HepG2 (cell line): ENCODE results near the gene CGB3. TPM values are rescaled to one million over a fixed set of nuclear protein-coding genes. Genes with fewer than 3 reads are reported as not detected.

Source experiments
- ATAC-seq: fragments of 200-7000 bp; cut with Tn5 transposase; 3 replicates; pipeline ENCODE4 v1.9.1; 2020; ENCODE audit warnings: mild to moderate bottlenecking, moderate library complexity
- BruUV-seq: library from RNA; stranded (reverse); fragments of 400-500 nt; replicated peaks from 2 replicates; lab custom pipeline; 2021; lab: Mats Ljungman, UMichigan
- CTCF ChIA-PET: fragments of 300-600 bp; formaldehyde crosslinking; extraction: SDS; loops from one replicate; lab custom pipeline; 2021; ENCODE audit warnings: low total read pairs, inconsistent platforms, low intra/inter-chr PET ratio; lab: Yijun Ruan, JAX
- POLR2A ChIA-PET: fragments of 350-600 bp; sonication (Branson Sonifier 250); formaldehyde crosslinking; loops from one replicate; lab custom pipeline; 2020; ENCODE audit warnings: antibody characterized with exemption, inconsistent platforms; lab: Yijun Ruan, JAX
- DNase-seq: peaks from one replicate; pipeline ENCODE4 v3.0.0-alpha.2; 2015; ENCODE audit warnings: low spot score
- FAIRE-seq: peaks from 3 replicates; lab custom pipeline; 2011; peaks lifted over from hg19 to GRCh38; lab: Jason Lieb, UNC
- H2AFZ ChIP-seq: one replicate; pipeline ENCODE4 v1.6.1; 2011; ENCODE audit warnings: low read length, inconsistent platforms
- H3K27ac ChIP-seq: fragments of 300-600 bp; 3 replicates; pipeline ENCODE4 v1.8.0; 2011; ENCODE audit warnings: mixed run types, mild to moderate bottlenecking, mixed read lengths, low read length, inconsistent platforms; ENCODE audit not compliant: insufficient read depth; ENCODE audit errors: extremely low read length
- H3K27me3 ChIP-seq, 2 experiments: fragments of 200-600 bp in 1 of 2; 2 replicates in 1 of 2; 3 replicates in 1 of 2; pipeline versions ENCODE4 v1.6.0 to v1.8.0; 2011; ENCODE audit warnings: low read length in 2 of 2, mild to moderate bottlenecking in 2 of 2, moderate library complexity in 2 of 2, inconsistent platforms in 1 of 2; ENCODE audit not compliant: insufficient read depth in 2 of 2, control insufficient read depth in 1 of 2
- H3K36me3 ChIP-seq, 2 experiments: fragments of 200-600 bp in 1 of 2; replicated peaks in 1 of 2; 2 replicates in 1 of 2; 3 replicates in 1 of 2; pipeline versions ENCODE4 v1.5.1 to v1.8.0; 2011; ENCODE audit warnings: low read length in 2 of 2, inconsistent platforms in 1 of 2; ENCODE audit not compliant: insufficient read depth in 2 of 2, control insufficient read depth in 1 of 2
- H3K4me1 ChIP-seq: 2 replicates; pipeline ENCODE4 v1.5.1; 2012; ENCODE audit warnings: low read length, inconsistent platforms; ENCODE audit not compliant: insufficient read depth
- H3K4me2 ChIP-seq: 2 replicates; pipeline ENCODE4 v1.6.0; 2011; ENCODE audit warnings: low read depth, low read length, inconsistent platforms
- H3K4me3 ChIP-seq, 3 experiments: fragments of 200-600 bp in 1 of 3; sonication (generic), shearing (Covaris generic) in 1 of 3; replicated peaks in 1 of 3; 2 replicates each; pipeline ENCODE4 v1.5.1; 2011 to 2016; ENCODE audit warnings: low read length in 3 of 3, inconsistent platforms in 2 of 3, low read depth in 2 of 3, mild to moderate bottlenecking in 2 of 3, control low read depth in 1 of 3, mixed read lengths in 1 of 3; ENCODE audit not compliant: insufficient read depth in 1 of 3
- H3K79me2 ChIP-seq: one replicate; pipeline ENCODE4 v1.6.1; 2011; ENCODE audit warnings: low read length, inconsistent platforms; ENCODE audit not compliant: insufficient read depth
- H3K9ac ChIP-seq: 2 replicates; pipeline ENCODE4 v1.6.0; 2011; ENCODE audit warnings: mild to moderate bottlenecking, low read depth, low read length, inconsistent platforms; ENCODE audit not compliant: insufficient read depth
- H3K9me3 ChIP-seq: 2 replicates; pipeline ENCODE4 v1.5.1; 2012; ENCODE audit warnings: mild to moderate bottlenecking, low read length
- H4K20me1 ChIP-seq: 2 replicates; pipeline ENCODE4 v1.6.0; 2011; ENCODE audit warnings: inconsistent platforms, mild to moderate bottlenecking, low read length, moderate library complexity; ENCODE audit not compliant: insufficient read depth
- ATRX ChIP-seq: sonication (generic); formaldehyde crosslinking; IDR thresholded peaks from 2 replicates; pipeline ENCODE4 v1.4.0; 2020; ENCODE audit warnings: missing genetic modification reagents, borderline replicate concordance
- HOXA7 ChIP-seq: sonication (generic); formaldehyde crosslinking; IDR thresholded peaks from 2 replicates; pipeline ENCODE4 v1.8.1; 2022; ENCODE audit warnings: mild to moderate bottlenecking, missing genetic modification reagents, moderate library complexity
- PLRG1 ChIP-seq: fragments of 450-650 bp; conservative IDR thresholded peaks from 2 replicates; pipeline ENCODE4 v1.6.1; 2016
- TOE1 ChIP-seq: sonication (generic); formaldehyde crosslinking; IDR thresholded peaks from 2 replicates; pipeline ENCODE4 v1.4.0; 2020; ENCODE audit warnings: mild to moderate bottlenecking, missing genetic modification reagents
- ZFP90 ChIP-seq: sonication (generic); formaldehyde crosslinking; IDR thresholded peaks from 2 replicates; pipeline ENCODE4 v1.8.0; 2022; ENCODE audit warnings: missing genetic modification reagents, mild to moderate bottlenecking, inconsistent platforms, borderline replicate concordance
- ZNF446 ChIP-seq: sonication (generic); formaldehyde crosslinking; IDR thresholded peaks from 2 replicates; pipeline ENCODE4 v1.5.0; 2020; ENCODE audit warnings: mild to moderate bottlenecking, missing genetic modification reagents
- WGBS: methylation state at CpG from one replicate; pipeline ENCODE4 v1.1.6; 2017; ENCODE audit warnings: low lambda C conversion rate; 5-methylcytosine and 5-hydroxymethylcytosine counted together
- in situ Hi-C: cut with HindIII; loops from 2 replicates; pipeline ENCODE4 v1.10.0; 2017; ENCODE audit warnings: low pct_unique_long_range_greater_than_20kb; ENCODE audit not compliant: extremely low pct_ligation_motif_present
- intact Hi-C: fragments of 100-400 bp; cut with micrococcal nuclease; formaldehyde crosslinking; loops from one replicate; pipeline ENCODE4 v1.10.0; 2022; ENCODE audit not compliant: unreplicated experiment
- polyA plus RNA-seq, 8 experiments: library from polyadenylated mRNA; depleted of rRNA in 3 of 8; stranded (reverse) in 7 of 8; unstranded in 1 of 8; fragments of >200 nt; fragmentation: Illumina TruSeq in 4 of 8; extraction: Trizol in 4 of 8; gene quantifications; 2 replicates each; pipeline versions ENCODE4 v1.2.1 to v1.2.3, GENCODE V29; 2011 to 2016; ENCODE audit warnings: low read depth in 4 of 8, missing spikeins in 1 of 8, mixed read lengths in 1 of 8; ENCODE audit not compliant: insufficient read depth in 1 of 8
- total RNA-seq, 5 experiments: library from RNA; depleted of rRNA; stranded (reverse); fragments of >200 nt; fragmentation: Illumina TruSeq; extraction: Trizol; gene quantifications; 2 replicates each; pipeline ENCODE4 v1.2.3, GENCODE V29; 2016; ENCODE audit warnings: low read depth in 1 of 5
- TF ChIP-seq, protein P1 (sequence below): sonication (generic); formaldehyde crosslinking; IDR thresholded peaks from 2 replicates; pipeline ENCODE4 v1.8.0; 2022; ENCODE audit warnings: missing genetic modification reagents, mild to moderate bottlenecking, inconsistent platforms, borderline replicate concordance
- TF ChIP-seq, protein P2 (sequence below): sonication (generic); formaldehyde crosslinking; IDR thresholded peaks from 2 replicates; pipeline ENCODE4 v1.4.0; 2020; ENCODE audit warnings: missing genetic modification reagents, borderline replicate concordance
- TF ChIP-seq, protein P3 (sequence below): sonication (generic); formaldehyde crosslinking; IDR thresholded peaks from 2 replicates; pipeline ENCODE4 v1.5.1; 2020; ENCODE audit warnings: missing genetic modification reagents, mild to moderate bottlenecking, borderline replicate concordance
- TF ChIP-seq, protein P4 (sequence below): sonication (generic); formaldehyde crosslinking; IDR thresholded peaks from one replicate; pipeline ENCODE4 v1.5.1; 2020; ENCODE audit warnings: mild to moderate bottlenecking, missing genetic modification reagents; ENCODE audit errors: not compliant biosample characterization

CGB3 gene
- total and polyA plus RNA-seq, 2 of the 13 experiments (the other 11 are each of a cell fraction or from before 2014, with no cell fraction given): not detected

GRCh38 chr19:49067554-49067953 lies 43.4 kb upstream of the CGB3 start:
- no peak for DNase-seq
- Histone ChIP-seq H3K4me1 (peaks cover 8% of the 10 kb centered on the region; the same call in 1 of the 2 replicates), H3K27ac (no peak overlapping the region), H4K20me1 (no peaks in the 10 kb centered on the region), H3K9me3 (no peaks in the 10 kb centered on the region), H3K27me3 (peaks cover 3 to 43% of the 10 kb centered on the region in 2 experiments; a peak in 4 of 5 replicates), H3K36me3 (no peaks in the 10 kb centered on the region), H3K4me2 (no peak overlapping the region), H2AFZ (no peak overlapping the region), H3K4me3 (no peak overlapping the region), H3K9ac (no peak overlapping the region), H3K79me2 (no peaks in the 10 kb centered on the region)
- no peak for ATAC-seq
- POLR2A ChIA-PET: no interaction called here
- BruUV-seq: no TSS peak
- WGBS: no CpG with 5 or more reads among the region's 3 CpGs
- in situ Hi-C loops: no loop called here
- CTCF ChIA-PET: no interaction called here
- TF ChIP-seq HOXA7 (CRISPR knock-in tag): no peak
- no peak for TF ChIP-seq ZNF446 (CRISPR knock-in tag)
- TF ChIP-seq TOE1 (CRISPR knock-in tag): no peak
- TF ChIP-seq, protein P1, sequence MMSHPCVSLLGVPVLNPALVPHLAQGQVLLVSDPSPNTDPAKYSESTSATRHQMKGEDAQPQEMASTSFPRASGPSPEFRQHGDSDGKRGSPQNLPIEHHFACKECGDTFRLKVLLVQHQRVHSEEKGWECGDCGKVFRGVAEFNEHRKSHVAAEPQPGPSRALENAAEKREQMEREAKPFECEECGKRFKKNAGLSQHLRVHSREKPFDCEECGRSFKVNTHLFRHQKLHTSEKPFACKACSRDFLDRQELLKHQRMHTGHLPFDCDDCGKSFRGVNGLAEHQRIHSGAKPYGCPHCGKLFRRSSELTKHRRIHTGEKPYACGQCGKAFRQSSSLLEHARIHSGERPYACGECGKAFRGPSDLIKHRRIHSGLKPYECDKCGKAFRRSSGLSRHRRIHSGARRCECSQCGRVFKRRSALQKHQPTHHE: no peak
- TF ChIP-seq, protein P2, sequence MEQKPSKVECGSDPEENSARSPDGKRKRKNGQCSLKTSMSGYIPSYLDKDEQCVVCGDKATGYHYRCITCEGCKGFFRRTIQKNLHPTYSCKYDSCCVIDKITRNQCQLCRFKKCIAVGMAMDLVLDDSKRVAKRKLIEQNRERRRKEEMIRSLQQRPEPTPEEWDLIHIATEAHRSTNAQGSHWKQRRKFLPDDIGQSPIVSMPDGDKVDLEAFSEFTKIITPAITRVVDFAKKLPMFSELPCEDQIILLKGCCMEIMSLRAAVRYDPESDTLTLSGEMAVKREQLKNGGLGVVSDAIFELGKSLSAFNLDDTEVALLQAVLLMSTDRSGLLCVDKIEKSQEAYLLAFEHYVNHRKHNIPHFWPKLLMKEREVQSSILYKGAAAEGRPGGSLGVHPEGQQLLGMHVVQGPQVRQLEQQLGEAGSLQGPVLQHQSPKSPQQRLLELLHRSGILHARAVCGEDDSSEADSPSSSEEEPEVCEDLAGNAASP (CRISPR knock-in tag): no peak
- TF ChIP-seq, protein P3, sequence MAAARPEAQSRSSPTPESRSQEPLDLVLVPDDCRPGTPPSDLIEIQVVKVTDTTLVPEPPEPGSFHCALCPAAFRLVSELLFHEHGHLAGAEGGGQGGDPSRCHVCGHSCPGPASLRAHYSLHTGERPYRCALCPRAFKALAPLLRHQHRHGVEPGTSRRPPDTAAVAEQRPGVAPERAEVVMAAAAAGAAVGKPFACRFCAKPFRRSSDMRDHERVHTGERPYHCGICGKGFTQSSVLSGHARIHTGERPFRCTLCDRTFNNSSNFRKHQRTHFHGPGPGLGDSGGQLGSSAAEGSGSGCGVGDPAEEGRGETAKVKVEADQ (CRISPR knock-in tag): no peak
- TF ChIP-seq ZFP90 (CRISPR knock-in tag): no peak
- TF ChIP-seq, protein P4, sequence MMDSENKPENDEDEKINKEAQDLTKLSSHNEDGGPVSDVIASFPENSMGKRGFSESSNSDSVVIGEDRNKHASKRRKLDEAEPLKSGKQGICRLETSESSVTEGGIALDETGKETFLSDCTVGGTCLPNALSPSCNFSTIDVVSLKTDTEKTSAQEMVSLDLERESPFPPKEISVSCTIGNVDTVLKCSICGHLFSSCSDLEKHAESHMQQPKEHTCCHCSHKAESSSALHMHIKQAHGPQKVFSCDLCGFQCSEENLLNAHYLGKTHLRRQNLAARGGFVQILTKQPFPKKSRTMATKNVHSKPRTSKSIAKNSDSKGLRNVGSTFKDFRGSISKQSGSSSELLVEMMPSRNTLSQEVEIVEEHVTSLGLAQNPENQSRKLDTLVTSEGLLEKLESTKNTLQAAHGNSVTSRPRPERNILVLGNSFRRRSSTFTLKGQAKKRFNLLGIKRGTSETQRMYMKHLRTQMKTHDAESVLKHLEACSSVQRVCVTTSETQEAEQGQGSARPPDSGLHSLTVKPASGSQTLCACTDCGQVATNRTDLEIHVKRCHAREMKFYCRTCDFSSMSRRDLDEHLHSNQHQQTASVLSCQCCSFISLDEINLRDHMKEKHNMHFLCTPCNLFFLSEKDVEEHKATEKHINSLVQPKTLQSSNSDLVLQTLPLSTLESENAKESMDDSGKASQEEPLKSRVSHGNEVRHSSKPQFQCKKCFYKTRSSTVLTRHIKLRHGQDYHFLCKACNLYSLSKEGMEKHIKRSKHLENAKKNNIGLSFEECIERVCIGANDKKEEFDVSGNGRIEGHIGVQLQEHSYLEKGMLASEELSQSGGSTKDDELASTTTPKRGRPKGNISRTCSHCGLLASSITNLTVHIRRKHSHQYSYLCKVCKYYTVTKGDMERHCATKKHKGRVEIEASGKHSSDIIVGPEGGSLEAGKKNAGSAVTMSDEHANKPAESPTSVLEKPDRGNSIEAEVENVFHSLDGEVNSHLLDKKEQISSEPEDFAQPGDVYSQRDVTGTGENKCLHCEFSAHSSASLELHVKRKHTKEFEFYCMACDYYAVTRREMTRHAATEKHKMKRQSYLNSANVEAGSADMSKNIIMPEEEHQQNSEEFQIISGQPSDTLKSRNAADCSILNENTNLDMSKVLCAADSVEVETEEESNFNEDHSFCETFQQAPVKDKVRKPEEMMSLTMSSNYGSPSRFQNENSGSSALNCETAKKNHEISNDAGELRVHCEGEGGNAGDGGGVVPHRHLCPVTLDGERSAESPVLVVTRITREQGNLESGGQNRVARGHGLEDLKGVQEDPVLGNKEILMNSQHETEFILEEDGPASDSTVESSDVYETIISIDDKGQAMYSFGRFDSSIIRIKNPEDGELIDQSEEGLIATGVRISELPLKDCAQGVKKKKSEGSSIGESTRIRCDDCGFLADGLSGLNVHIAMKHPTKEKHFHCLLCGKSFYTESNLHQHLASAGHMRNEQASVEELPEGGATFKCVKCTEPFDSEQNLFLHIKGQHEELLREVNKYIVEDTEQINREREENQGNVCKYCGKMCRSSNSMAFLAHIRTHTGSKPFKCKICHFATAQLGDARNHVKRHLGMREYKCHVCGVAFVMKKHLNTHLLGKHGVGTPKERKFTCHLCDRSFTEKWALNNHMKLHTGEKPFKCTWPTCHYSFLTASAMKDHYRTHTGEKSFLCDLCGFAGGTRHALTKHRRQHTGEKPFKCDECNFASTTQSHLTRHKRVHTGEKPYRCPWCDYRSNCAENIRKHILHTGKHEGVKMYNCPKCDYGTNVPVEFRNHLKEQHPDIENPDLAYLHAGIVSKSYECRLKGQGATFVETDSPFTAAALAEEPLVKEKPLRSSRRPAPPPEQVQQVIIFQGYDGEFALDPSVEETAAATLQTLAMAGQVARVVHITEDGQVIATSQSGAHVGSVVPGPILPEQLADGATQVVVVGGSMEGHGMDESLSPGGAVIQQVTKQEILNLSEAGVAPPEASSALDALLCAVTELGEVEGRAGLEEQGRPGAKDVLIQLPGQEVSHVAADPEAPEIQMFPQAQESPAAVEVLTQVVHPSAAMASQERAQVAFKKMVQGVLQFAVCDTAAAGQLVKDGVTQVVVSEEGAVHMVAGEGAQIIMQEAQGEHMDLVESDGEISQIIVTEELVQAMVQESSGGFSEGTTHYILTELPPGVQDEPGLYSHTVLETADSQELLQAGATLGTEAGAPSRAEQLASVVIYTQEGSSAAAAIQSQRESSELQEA: no peak
- no peak for TF ChIP-seq PLRG1
- TF ChIP-seq ATRX (CRISPR knock-in tag): no peak
- intact Hi-C loops: no loop called here
- no peak for FAIRE-seq
